GM10847 (cell line): Measurements from ENCODE around the gene IL1RAPL2.

Experiments used
- POLR2A ChIP-seq: IDR thresholded peaks from 2 replicates; pipeline ENCODE4 v1.6.1; 2011; ENCODE audit not compliant: insufficient read length; ENCODE audit errors: extremely low read depth

Gene IL1RAPL2

GRCh38 chrX:104902070-104902469, 336.1 kb downstream of the IL1RAPL2 start:
- TF ChIP-seq POLR2A, result no peak

GRCh38 chrX:104913348-104913747, 347.3 kb downstream of the IL1RAPL2 start:
- TF ChIP-seq POLR2A, result no peak

GRCh38 chrX:104918122-104918521, 352.1 kb downstream of the IL1RAPL2 start:
- TF ChIP-seq POLR2A, result no peak

- TF ChIP-seq POLR2A, result no peak
Observed at GRCh38 chrX:104921584-104922205, 355.7 kb downstream of the IL1RAPL2 start.

GRCh38 chrX:104922206-104922621, 356.2 kb downstream of the IL1RAPL2 start:
- no peak for TF ChIP-seq POLR2A

- no peak for TF ChIP-seq POLR2A
Observed at GRCh38 chrX:104929324-104929723, 363.3 kb downstream of the IL1RAPL2 start.

- TF ChIP-seq POLR2A, result no peak
Observed at GRCh38 chrX:104935581-104935980, 369.6 kb downstream of the IL1RAPL2 start.

GRCh38 chrX:104953251-104953650, 387.3 kb downstream of the IL1RAPL2 start:
- no peak for TF ChIP-seq POLR2A

- no peak for TF ChIP-seq POLR2A
Observed at GRCh38 chrX:104961926-104962325, 395.9 kb downstream of the IL1RAPL2 start.

- TF ChIP-seq POLR2A, result no peak
Observed at GRCh38 chrX:104968241-104968640, 402.2 kb downstream of the IL1RAPL2 start.

- TF ChIP-seq POLR2A, result no peak
Observed at GRCh38 chrX:104972737-104973136, 406.7 kb downstream of the IL1RAPL2 start.

- no peak for TF ChIP-seq POLR2A
Observed at GRCh38 chrX:104987063-104987462, 421.1 kb downstream of the IL1RAPL2 start.

- TF ChIP-seq POLR2A, result no peak
Observed at GRCh38 chrX:104988038-104988437, 422.0 kb downstream of the IL1RAPL2 start.

GRCh38 chrX:104995546-104995945, 429.5 kb downstream of the IL1RAPL2 start:
- no peak for TF ChIP-seq POLR2A

GRCh38 chrX:105006103-105006502, 440.1 kb downstream of the IL1RAPL2 start:
- no peak for TF ChIP-seq POLR2A

GRCh38 chrX:105006996-105007395, 441.0 kb downstream of the IL1RAPL2 start:
- no peak for TF ChIP-seq POLR2A

GRCh38 chrX:105013719-105014118, 447.7 kb downstream of the IL1RAPL2 start:
- TF ChIP-seq POLR2A, result no peak
